ENCODE measurements around the gene FDXACB1. TPM values are rescaled to one million over a fixed set of nuclear protein-coding genes. Genes with fewer than 3 reads are reported as not detected.

Gene FDXACB1
- polyA plus RNA-seq, 1 experiment: 2.1 TPM

DNA sequence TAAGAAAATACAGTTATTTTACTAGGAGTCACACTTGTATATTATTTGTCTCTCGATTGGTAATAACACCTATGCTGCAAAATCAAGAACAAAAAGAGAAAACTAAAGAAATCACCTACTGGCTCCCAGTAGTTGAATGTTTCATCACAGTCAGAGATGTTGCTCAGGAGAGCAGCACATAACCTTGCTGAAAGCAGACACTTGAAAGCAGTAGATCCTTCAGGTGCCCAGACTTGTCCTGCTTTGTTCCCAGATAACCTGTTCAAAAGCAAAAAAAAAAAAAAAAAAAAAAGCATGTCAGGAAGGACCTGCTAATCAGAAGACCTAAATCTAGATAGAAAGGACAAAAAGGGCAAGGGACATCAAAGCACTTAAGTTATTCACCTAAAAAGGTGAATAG is 8.9 kb downstream of the FDXACB1 start:
- H3K4me3 ChIP-seq (ENCODE audit: low read depth, low read length): no peak overlapping the region
- ChIA-PET CTCF (interaction anchor here (0.7 to 3.3 kb wide), 11 partner anchors 11 to 410 kb away, joined by 3 to 36 read pairs (median 4); partner anchors contain the start of gene C11orf52), POLR2A (interaction anchor here (2.6 kb wide), 1 partner anchor 57 kb away, joined by 8 read pairs; no protein-coding TSS in a partner anchor)
- H3K9me3 ChIP-seq (ENCODE audit: control insufficient read depth, insufficient read depth, low read length): no peaks in the 10 kb centered on the region
- DNase-seq (ENCODE audit: low read depth, low spot score): no peak
- no peak overlapping the region for H3K27ac ChIP-seq (ENCODE audit: low read depth, low read length)
- H3K27me3 ChIP-seq (ENCODE audit: control insufficient read depth, insufficient read depth, low read length): no peaks in the 10 kb centered on the region
- TF ChIP-seq, protein P1, sequence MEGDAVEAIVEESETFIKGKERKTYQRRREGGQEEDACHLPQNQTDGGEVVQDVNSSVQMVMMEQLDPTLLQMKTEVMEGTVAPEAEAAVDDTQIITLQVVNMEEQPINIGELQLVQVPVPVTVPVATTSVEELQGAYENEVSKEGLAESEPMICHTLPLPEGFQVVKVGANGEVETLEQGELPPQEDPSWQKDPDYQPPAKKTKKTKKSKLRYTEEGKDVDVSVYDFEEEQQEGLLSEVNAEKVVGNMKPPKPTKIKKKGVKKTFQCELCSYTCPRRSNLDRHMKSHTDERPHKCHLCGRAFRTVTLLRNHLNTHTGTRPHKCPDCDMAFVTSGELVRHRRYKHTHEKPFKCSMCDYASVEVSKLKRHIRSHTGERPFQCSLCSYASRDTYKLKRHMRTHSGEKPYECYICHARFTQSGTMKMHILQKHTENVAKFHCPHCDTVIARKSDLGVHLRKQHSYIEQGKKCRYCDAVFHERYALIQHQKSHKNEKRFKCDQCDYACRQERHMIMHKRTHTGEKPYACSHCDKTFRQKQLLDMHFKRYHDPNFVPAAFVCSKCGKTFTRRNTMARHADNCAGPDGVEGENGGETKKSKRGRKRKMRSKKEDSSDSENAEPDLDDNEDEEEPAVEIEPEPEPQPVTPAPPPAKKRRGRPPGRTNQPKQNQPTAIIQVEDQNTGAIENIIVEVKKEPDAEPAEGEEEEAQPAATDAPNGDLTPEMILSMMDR (IDR thresholded peaks at IDR 0.05; ENCODE audit: low read depth, low read length): no peak

DNA sequence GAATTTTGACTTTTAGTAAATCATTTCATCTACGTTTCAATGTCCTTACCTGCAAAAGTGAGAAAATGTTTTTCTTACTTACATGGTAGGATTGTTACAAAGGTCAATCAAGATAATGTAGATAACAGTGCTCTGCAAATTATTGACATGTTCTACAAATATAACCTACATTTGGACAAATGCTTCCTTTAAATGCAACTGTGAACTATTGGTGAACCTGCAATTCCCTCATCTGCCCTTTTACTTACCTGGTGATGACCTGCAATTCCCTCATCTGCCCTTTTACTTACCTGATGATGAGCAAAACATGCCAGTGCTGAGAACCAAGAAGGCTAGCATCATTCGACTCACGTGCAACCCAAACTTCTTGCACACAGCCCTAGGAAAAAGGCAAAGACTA is 18.7 kb downstream of the FDXACB1 start:
- DNase-seq (ENCODE audit: low read depth, low spot score): no peak
- Histone ChIP-seq H3K27me3 (ENCODE audit: control insufficient read depth, insufficient read depth, low read length) (no peaks in the 10 kb centered on the region), H3K9me3 (ENCODE audit: control insufficient read depth, insufficient read depth, low read length) (no peaks in the 10 kb centered on the region), H3K4me3 (ENCODE audit: low read depth, low read length) (no peak overlapping the region), H3K27ac (ENCODE audit: low read depth, low read length) (no peak overlapping the region)
- TF ChIP-seq, protein P1 (IDR thresholded peaks at IDR 0.05; ENCODE audit: low read depth, low read length): no peak
- CTCF ChIA-PET: interaction anchor here (1.7 kb wide), 1 partner anchor 9 kb away, joined by 7 read pairs; no protein-coding TSS in a partner anchor
- POLR2A ChIA-PET: no interaction called here

DNA sequence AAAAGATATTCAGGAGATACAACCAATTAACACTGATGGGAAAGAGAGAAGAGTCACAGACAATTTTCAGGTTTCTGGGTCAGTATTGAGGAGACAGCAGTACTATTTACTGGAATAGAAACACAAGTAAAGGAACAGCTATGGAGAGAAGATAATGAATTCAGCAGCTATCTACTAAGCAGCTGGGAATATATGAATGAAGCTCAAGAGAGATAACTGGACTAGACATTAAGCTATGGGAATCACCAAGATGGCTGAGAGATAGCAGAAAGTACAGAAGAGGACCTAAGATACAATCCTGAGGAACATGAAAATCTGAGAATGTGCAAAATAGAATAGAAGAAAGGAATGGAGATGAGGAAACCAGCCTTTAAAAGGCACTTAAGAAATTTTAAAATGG is 23.5 kb downstream of the FDXACB1 start:
- H3K27ac ChIP-seq (ENCODE audit: low read depth, low read length): no peak overlapping the region
- TF ChIP-seq, protein P1 (IDR thresholded peaks at IDR 0.05; ENCODE audit: low read depth, low read length): no peak
- no peak for DNase-seq (ENCODE audit: low read depth, low spot score)
- no peaks in the 10 kb centered on the region for H3K9me3 ChIP-seq (ENCODE audit: control insufficient read depth, insufficient read depth, low read length)
- ChIA-PET POLR2A (interaction anchor here (1.2 kb wide), 1 partner anchor 9 kb away, joined by 7 read pairs; no protein-coding TSS in a partner anchor), CTCF (interaction anchor here (0.6 to 1.1 kb wide), 2 partner anchors 8 to 14 kb away, joined by 3 to 4 read pairs; no protein-coding TSS in a partner anchor)
- H3K27me3 ChIP-seq (ENCODE audit: control insufficient read depth, insufficient read depth, low read length): no peaks in the 10 kb centered on the region
- H3K4me3 ChIP-seq (ENCODE audit: low read depth, low read length): no peak overlapping the region

- POLR2A ChIA-PET: no interaction called here
These were observed 26.9 kb downstream of the FDXACB1 start for GRCh38 chr11:111852103-111852502.

DNA sequence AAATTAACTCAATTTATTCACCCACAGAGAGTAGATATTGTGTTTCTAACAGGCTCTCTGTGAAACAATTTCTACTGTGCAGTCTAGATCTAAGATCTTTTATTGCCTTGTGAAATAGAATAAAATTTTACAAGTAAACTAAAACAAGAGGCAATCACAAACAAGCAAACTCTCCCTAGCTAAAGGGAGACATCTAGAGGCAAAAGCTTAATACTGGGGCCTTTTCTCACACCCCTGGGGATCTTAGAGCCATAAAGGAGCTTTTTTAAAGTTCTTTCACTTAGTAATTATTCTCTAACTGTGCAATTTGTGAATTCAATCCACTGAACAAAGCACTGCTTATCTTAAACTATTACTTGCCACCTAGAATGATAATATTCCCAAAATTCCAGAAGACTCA is 27.3 kb downstream of the FDXACB1 start:
- POLR2A ChIA-PET: no interaction called here
- Histone ChIP-seq H3K9me3 (ENCODE audit: control insufficient read depth, insufficient read depth, low read length) (no peaks in the 10 kb centered on the region), H3K27ac (ENCODE audit: low read depth, low read length) (no peak overlapping the region), H3K4me3 (ENCODE audit: low read depth, low read length) (no peak overlapping the region), H3K27me3 (ENCODE audit: control insufficient read depth, insufficient read depth, low read length) (no peaks in the 10 kb centered on the region)
- TF ChIP-seq, protein P1 (IDR thresholded peaks at IDR 0.05; ENCODE audit: low read depth, low read length): peak; percentile 66
- no peak for DNase-seq (ENCODE audit: low read depth, low spot score)
- CTCF ChIA-PET: interaction anchor here (0.5 to 3.4 kb wide), 29 partner anchors 9 to 406 kb away, joined by 3 to 16 read pairs (median 4); no protein-coding TSS in a partner anchor

More at GRCh38 chr11:111852103-111852502, 26.9 kb downstream of the FDXACB1 start:
- Histone ChIP-seq H3K27ac (ENCODE audit: low read depth, low read length) (no peak overlapping the region), H3K9me3 (ENCODE audit: control insufficient read depth, insufficient read depth, low read length) (no peaks in the 10 kb centered on the region), H3K27me3 (ENCODE audit: control insufficient read depth, insufficient read depth, low read length) (no peaks in the 10 kb centered on the region), H3K4me3 (ENCODE audit: low read depth, low read length) (no peak overlapping the region)
- no peak for DNase-seq (ENCODE audit: low read depth, low spot score)
- CTCF ChIA-PET: interaction anchor here (0.6 to 3.4 kb wide), 28 partner anchors 8 to 406 kb away, joined by 3 to 16 read pairs (median 4); no protein-coding TSS in a partner anchor
- TF ChIP-seq, protein P1 (IDR thresholded peaks at IDR 0.05; ENCODE audit: low read depth, low read length): no peak
